DND-41 (cell line): ENCODE data around the gene GALP.

ENCODE experiments used
- CTCF ChIP-seq: IDR thresholded peaks from 2 replicates; pipeline ENCODE4 v1.5.1; 2012; ENCODE audit warnings: borderline replicate concordance, low read length, moderate library complexity, mild to moderate bottlenecking; ENCODE audit not compliant: poor library complexity, severe bottlenecking; ENCODE audit errors: extremely low read depth
- EZH2 ChIP-seq: IDR thresholded peaks from 3 replicates; pipeline ENCODE4 v1.6.1; 2012; ENCODE audit warnings: borderline replicate concordance, low read depth, mild to moderate bottlenecking, moderate library complexity, low read length, inconsistent platforms; ENCODE audit not compliant: severe bottlenecking

GRCh38 chr19:56218961-56219360, 43.2 kb downstream of the GALP start:
- TF ChIP-seq CTCF, result no peak
- no peak for TF ChIP-seq EZH2
